ENCODE results near the gene VDAC1.

The VDAC1 gene

DNA sequence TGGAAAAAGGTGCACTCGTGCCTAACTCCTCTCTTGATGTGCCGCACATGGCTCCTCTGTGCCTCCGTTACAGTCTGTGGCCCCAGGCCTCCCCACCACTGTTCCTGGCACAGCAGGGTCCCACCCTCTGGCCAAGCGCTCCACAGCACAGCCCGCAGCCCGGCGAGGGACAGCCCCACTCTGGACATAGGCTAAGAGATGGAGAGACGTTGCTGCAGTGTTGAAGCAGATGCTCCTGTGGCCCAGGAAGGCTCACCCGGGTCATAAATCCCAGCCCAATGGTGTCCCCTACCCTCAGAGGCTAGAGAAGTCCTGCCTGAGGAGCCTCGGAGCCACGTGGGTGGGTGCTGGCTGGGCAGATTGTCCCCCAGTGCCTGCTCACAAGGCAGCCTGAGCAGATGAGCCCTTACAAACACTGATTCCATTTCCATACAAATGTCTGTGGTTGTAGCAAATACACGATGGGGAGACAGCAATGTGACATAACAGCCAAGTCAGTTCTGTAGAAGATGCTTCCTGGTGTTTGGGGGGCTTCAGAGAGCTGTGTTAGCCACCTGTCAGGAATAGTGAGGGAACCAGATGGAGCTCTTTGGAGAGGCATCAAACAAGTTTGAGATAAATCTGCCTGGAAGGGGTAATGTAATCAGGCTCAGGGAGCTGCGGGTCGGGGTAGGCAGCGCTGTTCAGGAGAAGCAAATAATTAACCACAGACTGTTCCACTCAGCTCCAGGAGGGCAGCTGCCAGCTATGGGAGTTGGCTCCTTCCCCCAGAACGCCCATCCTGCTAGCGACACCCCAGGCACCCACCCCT, 78.1 kb downstream of the VDAC1 start:
- ChIA-PET POLR2A (ENCODE audit: low non-redundant PET) (no interaction called here), CTCF (no interaction called here)
- TF ChIP-seq, protein P1, sequence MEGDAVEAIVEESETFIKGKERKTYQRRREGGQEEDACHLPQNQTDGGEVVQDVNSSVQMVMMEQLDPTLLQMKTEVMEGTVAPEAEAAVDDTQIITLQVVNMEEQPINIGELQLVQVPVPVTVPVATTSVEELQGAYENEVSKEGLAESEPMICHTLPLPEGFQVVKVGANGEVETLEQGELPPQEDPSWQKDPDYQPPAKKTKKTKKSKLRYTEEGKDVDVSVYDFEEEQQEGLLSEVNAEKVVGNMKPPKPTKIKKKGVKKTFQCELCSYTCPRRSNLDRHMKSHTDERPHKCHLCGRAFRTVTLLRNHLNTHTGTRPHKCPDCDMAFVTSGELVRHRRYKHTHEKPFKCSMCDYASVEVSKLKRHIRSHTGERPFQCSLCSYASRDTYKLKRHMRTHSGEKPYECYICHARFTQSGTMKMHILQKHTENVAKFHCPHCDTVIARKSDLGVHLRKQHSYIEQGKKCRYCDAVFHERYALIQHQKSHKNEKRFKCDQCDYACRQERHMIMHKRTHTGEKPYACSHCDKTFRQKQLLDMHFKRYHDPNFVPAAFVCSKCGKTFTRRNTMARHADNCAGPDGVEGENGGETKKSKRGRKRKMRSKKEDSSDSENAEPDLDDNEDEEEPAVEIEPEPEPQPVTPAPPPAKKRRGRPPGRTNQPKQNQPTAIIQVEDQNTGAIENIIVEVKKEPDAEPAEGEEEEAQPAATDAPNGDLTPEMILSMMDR (conservative IDR thresholded peaks at IDR 0.05; ENCODE audit: low read depth), result no peak
- H3K27ac ChIP-seq, result no peak overlapping the region
- DNase-seq (ENCODE audit: low spot score), result no peak

DNA sequence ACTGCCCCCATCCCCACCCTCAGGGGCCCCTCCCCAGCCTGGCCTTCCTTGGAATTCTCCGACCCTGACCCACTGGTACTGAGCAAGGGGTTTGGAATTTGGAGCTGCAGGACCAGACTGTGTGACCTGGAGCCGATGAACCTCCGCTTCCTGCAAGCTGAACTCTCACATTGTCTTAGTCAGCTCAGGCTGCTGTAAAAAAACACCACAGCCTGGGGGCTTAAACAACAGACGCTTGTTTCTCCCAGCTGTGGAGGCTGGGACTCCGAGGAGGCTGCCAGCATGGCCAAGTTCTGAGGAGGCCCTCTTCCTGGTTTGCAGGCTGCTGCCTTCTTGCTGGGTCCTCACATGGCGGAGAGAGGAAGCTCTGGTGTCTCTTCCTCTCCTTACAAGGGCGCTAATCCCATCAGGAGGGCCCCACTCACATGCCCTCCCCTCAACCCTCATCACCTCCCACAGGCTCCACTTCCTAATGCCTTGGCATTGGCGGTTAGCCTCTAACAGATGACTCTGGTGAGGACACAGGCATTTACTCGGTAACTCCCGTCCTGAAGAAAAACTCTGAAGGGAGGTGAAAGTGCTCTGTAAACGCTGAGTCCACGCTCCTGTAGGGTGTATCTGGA, 78.8 kb downstream of the VDAC1 start:
- TF ChIP-seq, protein P1 (conservative IDR thresholded peaks at IDR 0.05; ENCODE audit: low read depth), result no peak
- POLR2A ChIA-PET (ENCODE audit: low non-redundant PET), result no interaction called here
- CTCF ChIA-PET, result no interaction called here
- no peak overlapping the region for H3K27ac ChIP-seq
- DNase-seq (ENCODE audit: low spot score), result peak; percentile 46

DNA sequence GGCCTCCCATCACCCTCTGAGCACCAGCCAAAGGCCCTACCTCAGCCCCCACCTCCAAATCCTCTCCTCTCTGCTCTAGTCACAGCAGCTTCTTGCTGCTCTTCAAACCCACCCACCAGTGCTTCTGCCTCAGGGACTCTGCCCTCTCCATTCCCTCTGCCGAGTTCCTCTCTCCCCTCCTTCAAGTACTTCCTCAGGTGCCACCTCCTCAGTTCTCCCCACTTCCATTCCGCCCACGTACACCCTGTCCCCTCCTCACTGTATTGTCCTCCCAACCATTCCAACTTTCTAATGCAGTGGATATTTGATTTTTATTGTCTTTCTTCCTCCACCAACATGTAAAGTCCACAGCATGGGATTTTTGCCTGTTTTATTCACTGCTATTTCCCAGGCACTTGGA, 79.5 kb downstream of the VDAC1 start:
- no peak overlapping the region for H3K27ac ChIP-seq
- POLR2A ChIA-PET (ENCODE audit: low non-redundant PET), result no interaction called here
- CTCF ChIA-PET, result no interaction called here
- DNase-seq (ENCODE audit: low spot score), result no peak
- TF ChIP-seq, protein P1 (conservative IDR thresholded peaks at IDR 0.05; ENCODE audit: low read depth), result no peak

DNA sequence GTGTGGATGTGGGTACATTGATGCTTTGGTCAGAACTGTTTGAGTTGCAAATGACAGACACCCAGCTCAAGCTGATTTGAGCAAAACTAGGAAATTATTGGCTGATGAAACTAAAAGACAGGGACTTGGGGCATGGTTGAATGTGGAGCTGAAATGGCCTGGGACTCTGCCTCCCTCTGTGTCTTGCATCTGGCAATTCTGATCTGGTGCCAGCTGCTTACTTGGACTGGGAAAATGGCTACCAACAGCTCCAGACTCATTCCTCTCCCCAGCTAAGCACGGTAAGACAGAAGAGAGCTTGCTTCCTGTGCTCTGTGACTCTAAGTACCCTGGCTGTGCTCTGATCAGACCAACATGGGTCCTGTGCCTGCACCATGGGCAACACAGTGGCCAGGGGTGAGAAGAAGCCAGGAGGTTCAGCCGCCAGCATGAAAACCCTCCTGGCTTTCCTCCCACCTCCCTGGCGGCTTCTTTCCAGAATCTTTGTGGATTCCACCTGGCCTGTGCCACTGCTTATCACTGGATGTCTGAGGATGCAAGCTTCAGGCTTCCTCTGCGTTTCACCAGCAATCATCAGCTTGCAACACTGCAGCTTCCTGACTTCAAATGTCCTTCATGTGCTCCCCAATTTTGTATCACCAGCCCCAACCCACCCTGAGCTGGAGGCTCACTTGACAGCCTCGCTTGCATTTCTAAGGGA, 80.4 kb downstream of the VDAC1 start:
- ChIA-PET CTCF (interaction anchor here (0.5 kb wide), 1 partner anchor 974 kb away, joined by 3 read pairs; no protein-coding TSS in a partner anchor), POLR2A (ENCODE audit: low non-redundant PET) (no interaction called here)
- no peak overlapping the region for H3K27ac ChIP-seq
- DNase-seq (ENCODE audit: low spot score), result no peak
- TF ChIP-seq, protein P1 (conservative IDR thresholded peaks at IDR 0.05; ENCODE audit: low read depth), result no peak

DNA sequence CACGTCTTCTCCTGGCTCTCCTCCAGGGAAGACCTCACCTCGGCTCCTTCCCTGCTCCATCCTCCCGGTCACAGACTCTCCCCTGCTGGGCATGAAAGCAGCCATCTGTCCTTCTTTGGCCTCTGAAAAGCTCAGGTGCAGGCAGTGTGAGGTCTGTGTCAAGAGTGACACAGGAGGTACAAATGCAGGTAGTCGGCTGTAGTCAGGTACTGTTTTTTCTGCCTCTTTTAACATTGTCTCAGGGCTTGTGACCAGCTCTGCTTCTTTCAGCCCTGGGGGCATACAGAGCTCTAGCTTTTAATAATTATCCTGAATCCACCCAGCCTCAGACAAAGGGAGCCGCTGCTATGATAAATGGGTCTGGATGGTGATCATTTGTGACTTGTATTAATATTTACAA, 82.8 kb downstream of the VDAC1 start:
- POLR2A ChIA-PET (ENCODE audit: low non-redundant PET), result no interaction called here
- no peak for DNase-seq (ENCODE audit: low spot score)
- CTCF ChIA-PET, result interaction anchor here (0.6 to 0.7 kb wide), 2 partner anchors 103 to 427 kb away, joined by 3 read pairs; no protein-coding TSS in a partner anchor
- H3K27ac ChIP-seq, result no peak overlapping the region
- TF ChIP-seq, protein P1 (conservative IDR thresholded peaks at IDR 0.05; ENCODE audit: low read depth), result no peak

All from RWPE1 (cell line).